ENCODE measurements around the gene ALDH1L1.

Gene ALDH1L1

GRCh38 chr3:126180477-126181397 lies at the start of gene ALDH1L1:
TSS of gene ALDH1L1 (minus strand) at chr3:126180586. CDS start at chr3:126160979, 19,607 bp downstream.
- DNase-seq: no peak

- DNase-seq: no peak
These were observed 46.0 kb upstream of the ALDH1L1 start for GRCh38 chr3:126226374-126226773.

- no peak for DNase-seq
These were observed 36.0 kb upstream of the ALDH1L1 start for GRCh38 chr3:126216416-126216815.

GRCh38 chr3:126213379-126214028 lies 33.1 kb upstream of the ALDH1L1 start:
- DNase-seq: no peak

GRCh38 chr3:126212620-126213378 lies 32.4 kb upstream of the ALDH1L1 start:
- no peak for DNase-seq

DNA sequence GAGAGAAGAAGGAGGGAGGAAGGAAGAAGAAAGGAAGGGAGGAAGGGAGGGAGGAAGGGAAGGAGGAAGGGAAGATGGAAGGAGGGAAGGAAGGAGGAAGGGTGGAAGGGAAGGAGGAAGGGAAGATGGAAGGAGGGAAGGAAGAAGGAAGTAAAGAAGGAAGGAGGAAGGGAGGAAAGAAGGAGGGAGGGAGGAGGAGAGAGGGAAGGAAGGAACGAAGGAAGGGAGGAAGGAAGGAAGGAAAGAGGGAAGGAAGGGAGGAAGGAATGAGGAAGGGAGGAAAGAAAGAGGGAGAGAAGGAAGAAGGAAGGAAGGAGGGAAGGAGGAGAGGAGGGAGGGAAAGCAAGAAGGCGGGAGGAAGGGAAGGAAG lies 31.8 kb upstream of the ALDH1L1 start:
- DNase-seq: no peak

GRCh38 chr3:126211569-126211968 lies 31.2 kb upstream of the ALDH1L1 start:
- no peak for DNase-seq

- no peak for DNase-seq
These were observed 30.2 kb upstream of the ALDH1L1 start for GRCh38 chr3:126210606-126211005.

- DNase-seq: no peak
These were observed 29.4 kb upstream of the ALDH1L1 start for GRCh38 chr3:126209741-126210140.

- DNase-seq: no peak
These were observed 28.3 kb upstream of the ALDH1L1 start for GRCh38 chr3:126208606-126209256.

DNA sequence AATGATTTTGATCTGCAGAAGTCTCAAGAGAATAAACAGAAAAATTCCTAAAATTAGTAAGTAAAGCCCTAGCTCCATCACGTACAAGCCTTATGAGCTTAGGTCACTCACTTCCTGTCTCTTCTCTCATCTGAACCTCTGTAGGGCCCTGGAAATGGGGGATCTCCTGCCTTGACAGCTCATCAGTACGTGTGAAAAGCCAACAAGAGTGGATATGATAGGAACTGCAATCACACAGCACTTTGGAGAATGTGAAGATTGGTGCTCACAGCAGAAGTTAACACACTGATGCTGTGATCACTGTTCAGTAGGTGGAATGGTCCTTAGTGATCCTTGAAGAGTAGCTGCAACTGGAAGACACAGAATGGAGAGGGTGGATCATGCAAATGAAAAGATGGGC lies 27.8 kb upstream of the ALDH1L1 start:
- no peak for DNase-seq

DNA sequence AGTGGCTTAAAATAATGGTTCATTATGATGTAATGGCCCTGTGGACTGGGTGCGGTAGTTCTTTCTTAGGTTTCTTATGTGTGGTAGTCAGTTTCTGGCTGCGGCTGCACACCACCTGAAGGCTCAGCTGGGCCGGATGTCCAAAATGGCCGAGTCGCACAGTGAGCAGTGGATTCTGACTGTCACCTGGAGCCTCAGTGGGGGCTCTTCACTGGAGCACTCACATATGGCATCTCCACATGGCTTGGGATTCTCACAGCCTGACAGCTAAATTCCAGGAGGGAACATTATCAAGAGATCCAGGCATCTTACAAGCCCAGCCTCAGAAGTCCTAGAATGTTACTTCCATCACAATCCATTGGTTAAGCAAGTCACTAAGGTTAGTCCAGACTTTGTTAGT lies 26.8 kb upstream of the ALDH1L1 start:
- no peak for DNase-seq

DNA sequence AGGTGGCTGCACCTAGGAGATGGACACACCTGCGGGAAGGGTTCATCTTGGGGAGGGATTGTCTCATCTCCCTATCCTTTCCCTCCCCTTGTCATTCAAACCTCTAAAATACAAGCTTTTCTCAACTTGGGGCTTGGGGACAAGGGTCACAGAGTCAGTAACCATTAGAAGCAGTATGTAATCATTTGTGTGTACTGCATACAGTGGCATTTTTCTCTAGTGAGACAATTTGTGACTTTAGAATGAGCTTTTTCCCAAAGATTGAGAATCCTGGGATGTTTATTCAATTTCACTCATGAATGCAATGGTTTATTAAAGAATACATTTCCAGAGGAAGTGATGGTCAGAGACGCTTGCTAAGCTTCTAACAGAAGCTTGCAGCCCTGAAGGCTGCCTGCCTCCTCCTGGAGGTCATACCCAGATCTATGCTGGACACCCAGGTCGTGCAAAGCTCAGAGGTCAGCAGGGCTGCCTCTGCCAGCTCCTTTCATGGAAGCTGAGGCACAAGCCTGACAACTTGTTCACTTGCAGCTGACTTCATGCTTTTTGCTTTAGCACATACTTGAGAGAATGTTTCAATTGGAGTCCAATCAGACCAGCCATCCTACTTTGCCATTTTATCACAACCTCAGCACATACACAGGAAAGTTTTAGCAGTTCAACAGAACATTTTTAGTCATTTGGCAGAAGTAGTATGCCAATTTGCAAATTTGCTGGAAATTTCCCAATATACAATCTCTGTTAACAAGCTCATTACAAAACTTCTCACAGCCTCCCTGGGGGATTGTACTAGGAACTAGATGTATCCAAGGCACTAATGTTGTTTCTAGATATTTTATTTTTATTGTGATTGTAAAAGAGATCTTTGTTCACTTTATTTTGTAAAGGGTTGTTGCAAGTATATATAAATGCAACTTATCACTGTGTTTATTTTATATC lies 25.6 kb upstream of the ALDH1L1 start:
- DNase-seq: no peak

- DNase-seq: no peak
These were observed 22.3 kb upstream of the ALDH1L1 start for GRCh38 chr3:126202680-126203079.

DNA sequence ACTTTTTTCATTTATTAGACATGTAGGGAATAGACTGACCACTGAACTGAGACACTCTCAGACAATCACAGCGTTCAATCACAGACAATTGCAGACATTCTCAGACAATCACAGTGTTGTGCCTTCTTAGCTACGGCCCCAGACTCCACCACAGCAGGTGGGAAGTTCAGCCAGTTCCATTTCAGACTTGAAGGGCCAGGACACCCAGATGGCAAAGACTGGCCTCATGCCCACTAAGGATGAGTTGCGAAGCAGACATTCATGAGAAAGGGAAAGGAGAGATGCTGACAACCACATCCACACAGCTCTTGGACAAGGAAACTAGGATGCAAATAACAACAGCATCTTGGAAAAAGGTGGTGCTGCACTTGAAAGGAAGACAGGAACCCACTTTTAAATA lies 21.9 kb upstream of the ALDH1L1 start:
- DNase-seq: no peak

DNA sequence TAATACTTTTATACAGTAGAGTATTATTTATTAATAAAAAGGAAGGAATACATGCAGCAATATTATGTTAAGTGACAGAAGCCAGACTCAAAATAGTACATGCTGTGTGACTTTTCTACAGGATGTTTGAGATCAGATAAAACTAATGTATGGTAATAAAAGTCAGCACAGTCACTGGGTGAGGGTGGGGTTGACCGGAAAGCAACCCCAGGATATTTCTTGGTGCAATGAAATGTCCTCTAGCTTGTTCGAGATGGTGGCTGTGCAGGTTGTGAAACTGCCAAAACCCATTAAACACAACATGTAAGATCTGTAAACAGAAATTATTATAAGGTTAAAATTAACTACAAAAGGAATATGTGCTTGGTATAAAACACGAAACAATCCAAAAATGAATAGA lies 20.8 kb upstream of the ALDH1L1 start:
- DNase-seq: no peak

- DNase-seq: no peak
These were observed 20.1 kb upstream of the ALDH1L1 start for GRCh38 chr3:126200534-126200933.

GRCh38 chr3:126199256-126199655 lies 18.9 kb upstream of the ALDH1L1 start:
- DNase-seq: no peak

- DNase-seq: peak; percentile 72
These were observed 17.6 kb upstream of the ALDH1L1 start for GRCh38 chr3:126197854-126198584.

GRCh38 chr3:126197343-126197742 lies 17.0 kb upstream of the ALDH1L1 start:
- no peak for DNase-seq

- no peak for DNase-seq
These were observed 14.4 kb upstream of the ALDH1L1 start for GRCh38 chr3:126194713-126195305.
